WTC11 (cell line): ENCODE measurements around the gene MED13. TPM values are rescaled to one million over a fixed set of nuclear protein-coding genes. Genes with fewer than 3 reads are reported as not detected.

ENCODE experiments used
- ATAC-seq: fragments of 200-7000 bp; cut with Tn5 transposase; 2 replicates; pipeline ENCODE4 v1.10.0; 2021; ENCODE audit warnings: mild to moderate bottlenecking, moderate library complexity
- CTCF ChIA-PET: fragments of 300-600 bp; sonication (Branson Sonifier 250); formaldehyde crosslinking; loops from one replicate; lab custom pipeline; 2021; ENCODE audit warnings: antibody characterized with exemption; lab: Charles Lee
- POLR2A ChIA-PET: fragments of 350-600 bp; sonication (Branson Sonifier 250); formaldehyde crosslinking; loops from one replicate; lab custom pipeline; 2021; ENCODE audit warnings: antibody characterized with exemption; lab: Charles Lee
- DNase-seq: peaks from one replicate; pipeline ENCODE4 v3.0.0; 2021; ENCODE audit warnings: low spot score
- H3K27ac Mint-ChIP-seq: 2 replicates; pipeline ENCODE4 v1.8.0; 2021; ENCODE audit warnings: mixed read lengths
- H3K27me3 Mint-ChIP-seq: 2 replicates; pipeline ENCODE4 v1.8.0; 2021; ENCODE audit warnings: low read depth, mild to moderate bottlenecking, moderate library complexity, mixed read lengths
- H3K36me3 Mint-ChIP-seq: 2 replicates; pipeline ENCODE4 v1.8.0; 2021; ENCODE audit warnings: mixed read lengths
- H3K4me1 Mint-ChIP-seq: 2 replicates; pipeline ENCODE4 v1.8.0; 2022; ENCODE audit warnings: mixed read lengths
- H3K4me3 Mint-ChIP-seq: 2 replicates; pipeline ENCODE4 v1.8.0; 2021; ENCODE audit warnings: mild to moderate bottlenecking, moderate library complexity, mixed read lengths
- H3K9me3 Mint-ChIP-seq: 2 replicates; pipeline ENCODE4 v1.8.0; 2021; ENCODE audit warnings: mixed read lengths
- EMX1 ChIP-seq: fragments of 250-450 bp; sonication (Bioruptor Pico); IDR thresholded peaks from 2 replicates; pipeline ENCODE4 v1.8.0; 2021; ENCODE audit warnings: mild to moderate bottlenecking
- ESRRA ChIP-seq: sonication (generic); formaldehyde crosslinking; IDR thresholded peaks from 2 replicates; pipeline ENCODE4 v1.8.1; 2022; ENCODE audit warnings: mild to moderate bottlenecking, missing genetic modification reagents, borderline replicate concordance
- FOXP1 ChIP-seq: sonication (generic); formaldehyde crosslinking; IDR thresholded peaks from 2 replicates; pipeline ENCODE4 v1.8.0; 2022; ENCODE audit warnings: missing genetic modification reagents, mild to moderate bottlenecking, moderate library complexity, borderline replicate concordance
- GTF2I ChIP-seq: fragments of 250-450 bp; sonication (Bioruptor Pico); conservative IDR thresholded peaks from 2 replicates; pipeline ENCODE4 v1.4.0; 2021; ENCODE audit warnings: mild to moderate bottlenecking
- HMGA2 ChIP-seq: fragments of 250-450 bp; sonication (Bioruptor Pico); IDR thresholded peaks from 2 replicates; pipeline ENCODE4 v1.4.0; 2021; ENCODE audit warnings: mild to moderate bottlenecking, moderate library complexity
- JAZF1 ChIP-seq: fragments of 250-450 bp; sonication (Bioruptor Pico); IDR thresholded peaks from 2 replicates; pipeline ENCODE4 v1.9.0; 2021; ENCODE audit warnings: moderate library complexity, mild to moderate bottlenecking, inconsistent platforms
- JUN ChIP-seq: sonication (generic); formaldehyde crosslinking; IDR thresholded peaks from 2 replicates; pipeline ENCODE4 v1.8.0; 2023; ENCODE audit warnings: mild to moderate bottlenecking, missing genetic modification reagents
- MXD4 ChIP-seq: fragments of 250-450 bp; sonication (Bioruptor Pico); IDR thresholded peaks from 2 replicates; pipeline ENCODE4 v1.8.0; 2021; ENCODE audit warnings: mild to moderate bottlenecking, moderate library complexity, borderline replicate concordance
- NFE2L1 ChIP-seq: sonication (generic); formaldehyde crosslinking; IDR thresholded peaks from 2 replicates; pipeline ENCODE4 v1.8.1; 2023; ENCODE audit warnings: missing genetic modification reagents
- NR2C2 ChIP-seq: sonication (generic); formaldehyde crosslinking; IDR thresholded peaks from 2 replicates; pipeline ENCODE4 v1.8.0; 2022; ENCODE audit warnings: mild to moderate bottlenecking, missing genetic modification reagents
- PRRX2 ChIP-seq: fragments of 250-450 bp; sonication (Bioruptor Pico); IDR thresholded peaks from 2 replicates; pipeline ENCODE4 v1.8.0; 2021; ENCODE audit warnings: mild to moderate bottlenecking
- ZNF138 ChIP-seq: sonication (generic); formaldehyde crosslinking; conservative IDR thresholded peaks from 2 replicates; pipeline ENCODE4 v1.8.1; 2022; ENCODE audit warnings: mild to moderate bottlenecking, moderate library complexity, missing genetic modification reagents
- ZNF232 ChIP-seq: sonication (generic); formaldehyde crosslinking; IDR thresholded peaks from 2 replicates; pipeline ENCODE4 v1.8.0; 2022; ENCODE audit warnings: mild to moderate bottlenecking, missing genetic modification reagents
- ZNF416 ChIP-seq: fragments of 250-450 bp; sonication (Bioruptor Pico); IDR thresholded peaks from 2 replicates; pipeline ENCODE4 v1.9.0; 2021; ENCODE audit warnings: mild to moderate bottlenecking, inconsistent platforms
- total RNA-seq: library from RNA; stranded (reverse); gene quantifications from 3 replicates; pipeline ENCODE4 v1.2.3, GENCODE V29; 2021
- TF ChIP-seq, protein P1 (sequence below): sonication (generic); formaldehyde crosslinking; IDR thresholded peaks from 2 replicates; pipeline ENCODE4 v1.8.1; 2023; ENCODE audit warnings: mild to moderate bottlenecking, missing genetic modification reagents, moderate library complexity
- TF ChIP-seq, protein P2 (sequence below): sonication (generic); formaldehyde crosslinking; IDR thresholded peaks from 2 replicates; pipeline ENCODE4 v1.8.1; 2022; ENCODE audit warnings: mild to moderate bottlenecking, moderate library complexity, missing genetic modification reagents
- TF ChIP-seq, protein P3 (sequence below): sonication (generic); formaldehyde crosslinking; IDR thresholded peaks from 2 replicates; pipeline ENCODE4 v1.8.0; 2022; ENCODE audit warnings: missing genetic modification reagents
- TF ChIP-seq, protein P4 (sequence below): sonication (generic); formaldehyde crosslinking; IDR thresholded peaks from 2 replicates; pipeline ENCODE4 v1.8.0; 2022; ENCODE audit warnings: mild to moderate bottlenecking, missing genetic modification reagents
- TF ChIP-seq, protein P5 (sequence below): sonication (generic); formaldehyde crosslinking; IDR thresholded peaks from 2 replicates; pipeline ENCODE4 v1.8.1; 2023; ENCODE audit warnings: mild to moderate bottlenecking, missing genetic modification reagents, borderline replicate concordance
- TF ChIP-seq, protein P6 (sequence below): fragments of 250-450 bp; sonication (Bioruptor Pico); IDR thresholded peaks from 2 replicates; pipeline ENCODE4 v1.8.0; 2021; ENCODE audit warnings: mild to moderate bottlenecking

Gene MED13
- total RNA-seq, 1 experiment from 2014 or later = 39.7 TPM

DNA sequence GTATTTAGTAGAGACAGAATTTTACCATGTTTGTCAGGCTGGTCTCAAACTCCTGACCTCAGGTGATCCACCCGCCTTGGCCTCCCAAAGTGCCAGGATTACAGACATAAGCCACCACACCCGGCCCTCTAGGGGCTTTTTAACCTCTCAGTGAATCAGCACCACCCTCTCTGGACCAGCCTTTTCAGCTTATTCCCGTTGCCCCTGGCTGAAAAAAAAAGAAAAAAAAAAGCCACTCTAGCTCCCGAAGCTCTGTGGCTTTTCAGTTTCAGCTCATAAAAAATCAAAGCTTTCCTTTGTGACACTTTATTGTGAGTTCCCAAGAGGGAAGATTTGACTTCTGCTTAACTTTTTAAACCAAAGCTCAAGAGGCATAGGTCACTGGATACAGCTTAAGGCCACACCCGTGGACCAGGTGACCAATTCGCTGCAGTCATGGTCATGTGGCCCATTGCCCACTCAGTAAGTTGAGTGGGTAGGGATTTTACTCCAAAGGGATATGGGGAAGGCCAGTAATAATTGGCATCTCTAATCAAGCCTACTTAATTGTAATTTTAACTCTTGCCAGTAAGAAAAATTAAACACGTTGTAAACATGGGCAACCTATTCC, 46.6 kb upstream of the MED13 start:
- ChIA-PET CTCF (interaction anchor here (0.7 to 4.0 kb wide), 2 partner anchors 12 to 47 kb away, joined by 3 to 54 read pairs; partner anchors contain the start of gene MED13), POLR2A (interaction anchor here (0.6 kb wide), 1 partner anchor 210 kb away, joined by 7 read pairs; no protein-coding TSS in a partner anchor)
- Mint-ChIP-seq H3K4me3 (no peak overlapping the region), H3K27ac (no peak overlapping the region), H3K27me3 (no peaks in the 10 kb centered on the region), H3K36me3 (no peaks in the 10 kb centered on the region), H3K4me1 (no peaks in the 10 kb centered on the region)
- no peak for DNase-seq
- TF ChIP-seq ZNF232 (CRISPR knock-in tag) (no peak), FOXP1 (CRISPR knock-in tag) (no peak), NR2C2 (CRISPR knock-in tag) (no peak), EMX1 (CRISPR knock-in tag) (no peak), PRRX2 (CRISPR knock-in tag) (no peak), GTF2I (CRISPR knock-in tag) (no peak)
- TF ChIP-seq, protein P1, sequence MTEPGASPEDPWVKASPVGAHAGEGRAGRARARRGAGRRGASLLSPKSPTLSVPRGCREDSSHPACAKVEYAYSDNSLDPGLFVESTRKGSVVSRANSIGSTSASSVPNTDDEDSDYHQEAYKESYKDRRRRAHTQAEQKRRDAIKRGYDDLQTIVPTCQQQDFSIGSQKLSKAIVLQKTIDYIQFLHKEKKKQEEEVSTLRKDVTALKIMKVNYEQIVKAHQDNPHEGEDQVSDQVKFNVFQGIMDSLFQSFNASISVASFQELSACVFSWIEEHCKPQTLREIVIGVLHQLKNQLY (CRISPR knock-in tag) = no peak
- TF ChIP-seq, protein P2, sequence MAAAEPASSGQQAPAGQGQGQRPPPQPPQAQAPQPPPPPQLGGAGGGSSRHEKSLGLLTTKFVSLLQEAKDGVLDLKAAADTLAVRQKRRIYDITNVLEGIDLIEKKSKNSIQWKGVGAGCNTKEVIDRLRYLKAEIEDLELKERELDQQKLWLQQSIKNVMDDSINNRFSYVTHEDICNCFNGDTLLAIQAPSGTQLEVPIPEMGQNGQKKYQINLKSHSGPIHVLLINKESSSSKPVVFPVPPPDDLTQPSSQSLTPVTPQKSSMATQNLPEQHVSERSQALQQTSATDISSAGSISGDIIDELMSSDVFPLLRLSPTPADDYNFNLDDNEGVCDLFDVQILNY (CRISPR knock-in tag) = no peak
- TF ChIP-seq, protein P3, sequence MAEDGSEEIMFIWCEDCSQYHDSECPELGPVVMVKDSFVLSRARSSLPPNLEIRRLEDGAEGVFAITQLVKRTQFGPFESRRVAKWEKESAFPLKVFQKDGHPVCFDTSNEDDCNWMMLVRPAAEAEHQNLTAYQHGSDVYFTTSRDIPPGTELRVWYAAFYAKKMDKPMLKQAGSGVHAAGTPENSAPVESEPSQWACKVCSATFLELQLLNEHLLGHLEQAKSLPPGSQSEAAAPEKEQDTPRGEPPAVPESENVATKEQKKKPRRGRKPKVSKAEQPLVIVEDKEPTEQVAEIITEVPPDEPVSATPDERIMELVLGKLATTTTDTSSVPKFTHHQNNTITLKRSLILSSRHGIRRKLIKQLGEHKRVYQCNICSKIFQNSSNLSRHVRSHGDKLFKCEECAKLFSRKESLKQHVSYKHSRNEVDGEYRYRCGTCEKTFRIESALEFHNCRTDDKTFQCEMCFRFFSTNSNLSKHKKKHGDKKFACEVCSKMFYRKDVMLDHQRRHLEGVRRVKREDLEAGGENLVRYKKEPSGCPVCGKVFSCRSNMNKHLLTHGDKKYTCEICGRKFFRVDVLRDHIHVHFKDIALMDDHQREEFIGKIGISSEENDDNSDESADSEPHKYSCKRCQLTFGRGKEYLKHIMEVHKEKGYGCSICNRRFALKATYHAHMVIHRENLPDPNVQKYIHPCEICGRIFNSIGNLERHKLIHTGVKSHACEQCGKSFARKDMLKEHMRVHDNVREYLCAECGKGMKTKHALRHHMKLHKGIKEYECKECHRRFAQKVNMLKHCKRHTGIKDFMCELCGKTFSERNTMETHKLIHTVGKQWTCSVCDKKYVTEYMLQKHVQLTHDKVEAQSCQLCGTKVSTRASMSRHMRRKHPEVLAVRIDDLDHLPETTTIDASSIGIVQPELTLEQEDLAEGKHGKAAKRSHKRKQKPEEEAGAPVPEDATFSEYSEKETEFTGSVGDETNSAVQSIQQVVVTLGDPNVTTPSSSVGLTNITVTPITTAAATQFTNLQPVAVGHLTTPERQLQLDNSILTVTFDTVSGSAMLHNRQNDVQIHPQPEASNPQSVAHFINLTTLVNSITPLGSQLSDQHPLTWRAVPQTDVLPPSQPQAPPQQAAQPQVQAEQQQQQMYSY (CRISPR knock-in tag) = no peak
- TF ChIP-seq, all 79 proteins: peak for 0
- peaks cover 5% of the 10 kb centered on the region; the same call in 1 of the 2 replicates for H3K9me3 Mint-ChIP-seq
- ATAC-seq = no peak

DNA sequence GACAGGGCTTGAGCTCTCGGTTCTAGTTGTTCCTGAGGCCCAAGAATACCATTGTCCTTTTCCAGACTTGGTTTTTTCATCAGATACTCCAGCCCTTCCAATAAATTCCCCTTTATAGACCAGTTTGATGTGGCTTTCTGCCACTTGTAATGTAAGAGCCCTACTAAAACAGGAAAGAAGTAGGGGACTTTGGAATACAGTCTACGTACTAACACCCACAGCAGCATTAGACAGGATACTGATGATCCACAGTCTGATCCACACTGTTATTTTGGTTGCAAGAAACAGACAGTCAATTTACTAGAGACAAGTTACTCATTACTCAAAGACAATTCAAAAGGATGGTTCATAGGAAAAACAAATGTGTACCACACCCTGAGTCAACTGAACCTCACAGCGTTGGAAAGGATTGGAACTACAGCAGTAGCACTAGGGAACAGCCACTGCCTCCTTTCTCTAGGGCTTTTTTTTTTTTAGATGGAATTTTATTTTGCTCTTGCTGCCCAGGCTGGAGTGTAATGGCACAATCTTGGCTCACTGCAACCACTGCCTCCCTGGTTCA, 45.9 kb upstream of the MED13 start:
- no peak for DNase-seq
- Mint-ChIP-seq H3K4me3 (no peak overlapping the region), H3K36me3 (no peaks in the 10 kb centered on the region), H3K9me3 (peaks cover 5% of the 10 kb centered on the region; the same call in 1 of the 2 replicates), H3K4me1 (no peaks in the 10 kb centered on the region), H3K27ac (no peak overlapping the region), H3K27me3 (no peaks in the 10 kb centered on the region)
- no peak for ATAC-seq
- no peak for TF ChIP-seq JUN (CRISPR knock-in tag)
- TF ChIP-seq, protein P4, sequence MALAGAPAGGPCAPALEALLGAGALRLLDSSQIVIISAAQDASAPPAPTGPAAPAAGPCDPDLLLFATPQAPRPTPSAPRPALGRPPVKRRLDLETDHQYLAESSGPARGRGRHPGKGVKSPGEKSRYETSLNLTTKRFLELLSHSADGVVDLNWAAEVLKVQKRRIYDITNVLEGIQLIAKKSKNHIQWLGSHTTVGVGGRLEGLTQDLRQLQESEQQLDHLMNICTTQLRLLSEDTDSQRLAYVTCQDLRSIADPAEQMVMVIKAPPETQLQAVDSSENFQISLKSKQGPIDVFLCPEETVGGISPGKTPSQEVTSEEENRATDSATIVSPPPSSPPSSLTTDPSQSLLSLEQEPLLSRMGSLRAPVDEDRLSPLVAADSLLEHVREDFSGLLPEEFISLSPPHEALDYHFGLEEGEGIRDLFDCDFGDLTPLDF (CRISPR knock-in tag) = no peak
- TF ChIP-seq, protein P5, sequence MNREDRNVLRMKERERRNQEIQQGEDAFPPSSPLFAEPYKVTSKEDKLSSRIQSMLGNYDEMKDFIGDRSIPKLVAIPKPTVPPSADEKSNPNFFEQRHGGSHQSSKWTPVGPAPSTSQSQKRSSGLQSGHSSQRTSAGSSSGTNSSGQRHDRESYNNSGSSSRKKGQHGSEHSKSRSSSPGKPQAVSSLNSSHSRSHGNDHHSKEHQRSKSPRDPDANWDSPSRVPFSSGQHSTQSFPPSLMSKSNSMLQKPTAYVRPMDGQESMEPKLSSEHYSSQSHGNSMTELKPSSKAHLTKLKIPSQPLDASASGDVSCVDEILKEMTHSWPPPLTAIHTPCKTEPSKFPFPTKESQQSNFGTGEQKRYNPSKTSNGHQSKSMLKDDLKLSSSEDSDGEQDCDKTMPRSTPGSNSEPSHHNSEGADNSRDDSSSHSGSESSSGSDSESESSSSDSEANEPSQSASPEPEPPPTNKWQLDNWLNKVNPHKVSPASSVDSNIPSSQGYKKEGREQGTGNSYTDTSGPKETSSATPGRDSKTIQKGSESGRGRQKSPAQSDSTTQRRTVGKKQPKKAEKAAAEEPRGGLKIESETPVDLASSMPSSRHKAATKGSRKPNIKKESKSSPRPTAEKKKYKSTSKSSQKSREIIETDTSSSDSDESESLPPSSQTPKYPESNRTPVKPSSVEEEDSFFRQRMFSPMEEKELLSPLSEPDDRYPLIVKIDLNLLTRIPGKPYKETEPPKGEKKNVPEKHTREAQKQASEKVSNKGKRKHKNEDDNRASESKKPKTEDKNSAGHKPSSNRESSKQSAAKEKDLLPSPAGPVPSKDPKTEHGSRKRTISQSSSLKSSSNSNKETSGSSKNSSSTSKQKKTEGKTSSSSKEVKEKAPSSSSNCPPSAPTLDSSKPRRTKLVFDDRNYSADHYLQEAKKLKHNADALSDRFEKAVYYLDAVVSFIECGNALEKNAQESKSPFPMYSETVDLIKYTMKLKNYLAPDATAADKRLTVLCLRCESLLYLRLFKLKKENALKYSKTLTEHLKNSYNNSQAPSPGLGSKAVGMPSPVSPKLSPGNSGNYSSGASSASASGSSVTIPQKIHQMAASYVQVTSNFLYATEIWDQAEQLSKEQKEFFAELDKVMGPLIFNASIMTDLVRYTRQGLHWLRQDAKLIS = no peak
- no peak for TF ChIP-seq ZNF416 (CRISPR knock-in tag)
- TF ChIP-seq NR2C2 (CRISPR knock-in tag) = no peak
- no peak for TF ChIP-seq HMGA2 (CRISPR knock-in tag)
- no peak for TF ChIP-seq ESRRA
- no peak for TF ChIP-seq JAZF1 (CRISPR knock-in tag)
- no peak for TF ChIP-seq ZNF138 (CRISPR knock-in tag)
- TF ChIP-seq NFE2L1 (CRISPR knock-in tag) = no peak
- TF ChIP-seq, protein P6, sequence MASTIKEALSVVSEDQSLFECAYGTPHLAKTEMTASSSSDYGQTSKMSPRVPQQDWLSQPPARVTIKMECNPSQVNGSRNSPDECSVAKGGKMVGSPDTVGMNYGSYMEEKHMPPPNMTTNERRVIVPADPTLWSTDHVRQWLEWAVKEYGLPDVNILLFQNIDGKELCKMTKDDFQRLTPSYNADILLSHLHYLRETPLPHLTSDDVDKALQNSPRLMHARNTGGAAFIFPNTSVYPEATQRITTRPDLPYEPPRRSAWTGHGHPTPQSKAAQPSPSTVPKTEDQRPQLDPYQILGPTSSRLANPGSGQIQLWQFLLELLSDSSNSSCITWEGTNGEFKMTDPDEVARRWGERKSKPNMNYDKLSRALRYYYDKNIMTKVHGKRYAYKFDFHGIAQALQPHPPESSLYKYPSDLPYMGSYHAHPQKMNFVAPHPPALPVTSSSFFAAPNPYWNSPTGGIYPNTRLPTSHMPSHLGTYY = no peak
- TF ChIP-seq MXD4 (CRISPR knock-in tag) = no peak
- ChIA-PET CTCF (interaction anchor here (4.0 kb wide), 1 partner anchor 46 kb away, joined by 54 read pairs; the partner anchor contains the start of gene MED13), POLR2A (interaction anchor here (0.6 kb wide), 1 partner anchor 210 kb away, joined by 7 read pairs; no protein-coding TSS in a partner anchor)
